ENCODE measurements around the gene C4BPB. TPM values are rescaled to one million over a fixed set of nuclear protein-coding genes. Genes with fewer than 3 reads are reported as not detected.

The C4BPB gene
- total RNA-seq, 1 donor from 2014 or later: 0.25 TPM

GRCh38 chr1:207091200-207091908 lies 2.7 kb downstream of the C4BPB start:
- peaks cover 25% of the 10 kb centered on the region for H3K4me1 Mint-ChIP-seq (ENCODE audit: low read depth, unreplicated experiment)
- no peaks in the 10 kb centered on the region for H3K9me3 ChIP-seq (ENCODE audit: insufficient read depth, low read depth, low read length)
- peaks cover 4% of the 10 kb centered on the region for H3K27me3 Mint-ChIP-seq (ENCODE audit: low read depth, unreplicated experiment)
- no peaks in the 10 kb centered on the region for H3K9me3 Mint-ChIP-seq (ENCODE audit: unreplicated experiment)
- H2AFZ ChIP-seq (ENCODE audit: low read depth, low read length): no peak overlapping the region
- H3K36me3 Mint-ChIP-seq (ENCODE audit: low read depth, unreplicated experiment): no peaks in the 10 kb centered on the region
- no peaks in the 10 kb centered on the region for H3K27me3 ChIP-seq (ENCODE audit: insufficient read depth, low read length)
- FAIRE-seq: peak; percentile 58
- peaks cover 3% of the 10 kb centered on the region for H3K4me1 ChIP-seq (ENCODE audit: insufficient read depth, low read length)
- no peak for DNase-seq (ENCODE audit: low read depth)
- H3K4me3 ChIP-seq (ENCODE audit: insufficient read depth, low read depth, low read length): no peak overlapping the region
- no peaks in the 10 kb centered on the region for H3K79me2 ChIP-seq (ENCODE audit: insufficient read depth, low read length)
- no peak overlapping the region for H3K27ac ChIP-seq (ENCODE audit: low read depth, low read length)
- no peak overlapping the region for H3K4me2 ChIP-seq (ENCODE audit: low read length)
- TF ChIP-seq EZH2 (IDR thresholded peaks at IDR 0.05; ENCODE audit: insufficient read depth, low read length): no peak
- TF ChIP-seq, protein P1, sequence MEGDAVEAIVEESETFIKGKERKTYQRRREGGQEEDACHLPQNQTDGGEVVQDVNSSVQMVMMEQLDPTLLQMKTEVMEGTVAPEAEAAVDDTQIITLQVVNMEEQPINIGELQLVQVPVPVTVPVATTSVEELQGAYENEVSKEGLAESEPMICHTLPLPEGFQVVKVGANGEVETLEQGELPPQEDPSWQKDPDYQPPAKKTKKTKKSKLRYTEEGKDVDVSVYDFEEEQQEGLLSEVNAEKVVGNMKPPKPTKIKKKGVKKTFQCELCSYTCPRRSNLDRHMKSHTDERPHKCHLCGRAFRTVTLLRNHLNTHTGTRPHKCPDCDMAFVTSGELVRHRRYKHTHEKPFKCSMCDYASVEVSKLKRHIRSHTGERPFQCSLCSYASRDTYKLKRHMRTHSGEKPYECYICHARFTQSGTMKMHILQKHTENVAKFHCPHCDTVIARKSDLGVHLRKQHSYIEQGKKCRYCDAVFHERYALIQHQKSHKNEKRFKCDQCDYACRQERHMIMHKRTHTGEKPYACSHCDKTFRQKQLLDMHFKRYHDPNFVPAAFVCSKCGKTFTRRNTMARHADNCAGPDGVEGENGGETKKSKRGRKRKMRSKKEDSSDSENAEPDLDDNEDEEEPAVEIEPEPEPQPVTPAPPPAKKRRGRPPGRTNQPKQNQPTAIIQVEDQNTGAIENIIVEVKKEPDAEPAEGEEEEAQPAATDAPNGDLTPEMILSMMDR (IDR thresholded peaks at IDR 0.05; ENCODE audit: insufficient read depth, low read depth, low read length): no peak
- H3K4me3 Mint-ChIP-seq (ENCODE audit: unreplicated experiment): no peak overlapping the region
- H3K9ac ChIP-seq (ENCODE audit: low read length): no peak overlapping the region
- H3K36me3 ChIP-seq (ENCODE audit: insufficient read depth, low read length): no peaks in the 10 kb centered on the region
- no peak overlapping the region for H3K27ac Mint-ChIP-seq (ENCODE audit: unreplicated experiment)
- no peaks in the 10 kb centered on the region for H4K20me1 ChIP-seq (ENCODE audit: insufficient read depth, low read length)

DNA sequence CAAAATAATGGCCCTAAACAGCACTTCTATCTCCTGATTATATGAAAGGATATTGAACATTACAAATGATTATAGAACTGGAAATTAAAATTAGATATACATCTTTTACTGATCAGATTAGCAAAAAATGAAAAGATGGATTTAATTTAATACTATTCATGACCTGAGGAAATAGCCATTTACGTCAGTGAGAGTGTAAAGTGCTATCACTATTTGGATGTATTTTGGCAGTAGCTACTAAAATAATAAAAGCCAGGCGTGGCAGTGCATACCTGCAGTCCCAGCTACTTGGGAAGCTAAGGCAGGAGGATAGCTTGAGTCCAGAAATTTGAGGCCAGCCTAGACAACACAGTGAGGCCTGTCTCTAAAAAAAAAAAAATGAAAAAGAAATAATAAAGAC lies 5.3 kb downstream of the C4BPB start:
- Histone ChIP-seq H3K4me3 (ENCODE audit: insufficient read depth, low read depth, low read length) (no peak overlapping the region), H3K36me3 (ENCODE audit: insufficient read depth, low read length) (no peaks in the 10 kb centered on the region), H3K27ac (ENCODE audit: low read depth, low read length) (no peak overlapping the region), H3K9me3 (ENCODE audit: insufficient read depth, low read depth, low read length) (no peaks in the 10 kb centered on the region), H3K4me2 (ENCODE audit: low read length) (no peak overlapping the region), H2AFZ (ENCODE audit: low read depth, low read length) (no peak overlapping the region), H4K20me1 (ENCODE audit: insufficient read depth, low read length) (no peaks in the 10 kb centered on the region), H3K27me3 (ENCODE audit: insufficient read depth, low read length) (no peaks in the 10 kb centered on the region), H3K9ac (ENCODE audit: low read length) (no peak overlapping the region), H3K4me1 (ENCODE audit: insufficient read depth, low read length) (no peaks in the 10 kb centered on the region), H3K79me2 (ENCODE audit: insufficient read depth, low read length) (no peaks in the 10 kb centered on the region)
- no peak for DNase-seq (ENCODE audit: low read depth)
- H3K4me1 Mint-ChIP-seq (ENCODE audit: low read depth, unreplicated experiment): peaks cover 7% of the 10 kb centered on the region
- no peaks in the 10 kb centered on the region for H3K9me3 Mint-ChIP-seq (ENCODE audit: unreplicated experiment)
- no peak overlapping the region for H3K4me3 Mint-ChIP-seq (ENCODE audit: unreplicated experiment)
- H3K27ac Mint-ChIP-seq (ENCODE audit: unreplicated experiment): no peak overlapping the region
- TF ChIP-seq EZH2 (IDR thresholded peaks at IDR 0.05; ENCODE audit: insufficient read depth, low read length): no peak
- no peaks in the 10 kb centered on the region for H3K36me3 Mint-ChIP-seq (ENCODE audit: low read depth, unreplicated experiment)
- peaks cover 4% of the 10 kb centered on the region for H3K27me3 Mint-ChIP-seq (ENCODE audit: low read depth, unreplicated experiment)
- FAIRE-seq: no peak

GRCh38 chr1:207097871-207098324 lies 9.2 kb downstream of the C4BPB start:
- TF ChIP-seq EZH2 (IDR thresholded peaks at IDR 0.05; ENCODE audit: insufficient read depth, low read length): no peak
- TF ChIP-seq, protein P1 (IDR thresholded peaks at IDR 0.05; ENCODE audit: insufficient read depth, low read depth, low read length): no peak
- Mint-ChIP-seq H3K27me3 (ENCODE audit: low read depth, unreplicated experiment) (peaks cover 7% of the 10 kb centered on the region), H3K9me3 (ENCODE audit: unreplicated experiment) (peaks cover 3% of the 10 kb centered on the region), H3K36me3 (ENCODE audit: low read depth, unreplicated experiment) (peaks cover 1% of the 10 kb centered on the region), H3K4me3 (ENCODE audit: unreplicated experiment) (no peak overlapping the region), H3K4me1 (ENCODE audit: low read depth, unreplicated experiment) (no peaks in the 10 kb centered on the region), H3K27ac (ENCODE audit: unreplicated experiment) (no peak overlapping the region)
- Histone ChIP-seq H3K4me3 (ENCODE audit: insufficient read depth, low read depth, low read length) (no peak overlapping the region), H3K9ac (ENCODE audit: low read length) (no peak overlapping the region), H2AFZ (ENCODE audit: low read depth, low read length) (no peak overlapping the region), H3K36me3 (ENCODE audit: insufficient read depth, low read length) (no peaks in the 10 kb centered on the region), H3K27me3 (ENCODE audit: insufficient read depth, low read length) (peaks cover 4% of the 10 kb centered on the region), H3K4me2 (ENCODE audit: low read length) (no peak overlapping the region), H4K20me1 (ENCODE audit: insufficient read depth, low read length) (no peaks in the 10 kb centered on the region), H3K9me3 (ENCODE audit: insufficient read depth, low read depth, low read length) (no peaks in the 10 kb centered on the region), H3K79me2 (ENCODE audit: insufficient read depth, low read length) (no peaks in the 10 kb centered on the region), H3K4me1 (ENCODE audit: insufficient read depth, low read length) (no peaks in the 10 kb centered on the region), H3K27ac (ENCODE audit: low read depth, low read length) (no peak overlapping the region)
- DNase-seq (ENCODE audit: low read depth): no peak
- no peak for FAIRE-seq

Data from astrocyte (in vitro differentiated cells and primary cell).